ENCODE results near the gene LRRC4B. TPM values are rescaled to one million over a fixed set of nuclear protein-coding genes. Genes with fewer than 3 reads are reported as not detected.

LRRC4B gene
- total and polyA plus RNA-seq, 2 of the 4 experiments (the other 2 are of a cell fraction): 0.03 TPM; not detected in 1

GRCh38 chr19:50522881-50523280 is 45.4 kb downstream of the LRRC4B start:
- H2BK5ac ChIP-seq (ENCODE audit: low read depth, low read length, poor library complexity, severe bottlenecking): no peak overlapping the region
- no peak overlapping the region for H2AFZ ChIP-seq (replicated peaks; ENCODE audit: low read length, poor library complexity)
- intact Hi-C loops (cut with micrococcal nuclease) (no loop called here), dilution Hi-C loops (cut with HindIII; ENCODE audit: low sequenced_read_pairs, unreplicated experiment) (no loop called here), in situ Hi-C loops (cut with MboI; ENCODE audit: low sequenced_read_pairs) (no loop called here)
- H4K5ac ChIP-seq (ENCODE audit: low read depth, low read length): no peak overlapping the region
- no peak overlapping the region for H4K91ac ChIP-seq (ENCODE audit: insufficient read depth, low read depth, low read length)
- no peak overlapping the region for H3K27ac ChIP-seq (ENCODE audit: insufficient read depth, low read length)
- TF ChIP-seq CHD1 (IDR thresholded peaks at IDR 0.05; ENCODE audit: low read depth, low read length) (no peak), FOS (IDR thresholded peaks at IDR 0.05; ENCODE audit: low read depth, low read length) (no peak), POLR2A (IDR thresholded peaks at IDR 0.05; ENCODE audit: low read depth, low read length) (no peak), MAZ (IDR thresholded peaks at IDR 0.05; ENCODE audit: borderline replicate concordance, low read depth, low read length) (no peak), USF2 (IDR thresholded peaks at IDR 0.05; ENCODE audit: low read depth, low read length) (no peak), ELK1 (IDR thresholded peaks at IDR 0.05; ENCODE audit: borderline replicate concordance, low read depth, low read length) (no peak), CTCF (conservative IDR thresholded peaks at IDR 0.05; ENCODE audit: low read depth, low read length) (no peak)
- no peak overlapping the region for H2AK5ac ChIP-seq (ENCODE audit: low read depth, low read length)
- H3K9me1 ChIP-seq (ENCODE audit: insufficient read depth, low read length): no peaks in the 10 kb centered on the region
- H4K20me1 ChIP-seq (ENCODE audit: insufficient read depth, low read length): no peaks in the 10 kb centered on the region
- no peak overlapping the region for H2AK9ac ChIP-seq (replicated peaks; ENCODE audit: low read depth, low read length, poor library complexity)
- H3K18ac ChIP-seq (ENCODE audit: low read depth, low read length): no peak overlapping the region
- H3K4ac ChIP-seq (ENCODE audit: low read depth, low read length): no peak overlapping the region
- no TSS peak for BruUV-seq (replicated peaks)
- WGBS, 2 experiments (ENCODE audit: extremely low coverage in 2 of 2, insufficient read length in 1 of 2): no CpG with 5 or more reads among the region's 10 CpGs
- no peak overlapping the region for H3K9ac ChIP-seq (ENCODE audit: low read depth, low read length)
- H3K27me3 ChIP-seq (ENCODE audit: control insufficient read depth, insufficient read depth, low read length): no peaks in the 10 kb centered on the region
- ATAC-seq (ENCODE audit: low read depth) (no peak), DNase-seq (no peak)
- no peaks in the 10 kb centered on the region for H3K36me3 ChIP-seq (ENCODE audit: control insufficient read depth, insufficient read depth, low read length)
- no peaks in the 10 kb centered on the region for H3K79me1 ChIP-seq (ENCODE audit: low read depth in 1 of 2, low read length in 2 of 2)
- no peak overlapping the region for H4K8ac ChIP-seq (ENCODE audit: low read depth in 2 of 2, low read length in 2 of 2)
- no peak overlapping the region for H3K4me3 ChIP-seq (ENCODE audit: insufficient read depth, low read depth, low read length)
- H3K14ac ChIP-seq (replicated peaks; ENCODE audit: low read depth, low read length): no peak overlapping the region
- no peak overlapping the region for H3K56ac ChIP-seq (ENCODE audit: extremely low read depth, insufficient read depth, low read length)
- H3K23ac ChIP-seq (ENCODE audit: low read depth, low read length): no peak overlapping the region
- no peak overlapping the region for H2BK20ac ChIP-seq (ENCODE audit: low read depth, low read length)
- no peak overlapping the region for H2BK120ac ChIP-seq (ENCODE audit: low read depth, low read length)
- no peak overlapping the region for H2BK15ac ChIP-seq (ENCODE audit: low read depth, low read length)
- no peak overlapping the region for H3K4me2 ChIP-seq (ENCODE audit: low read depth, low read length)
- no peaks in the 10 kb centered on the region for H3K4me1 ChIP-seq (ENCODE audit: control insufficient read depth, insufficient read depth, low read length)
- ChIA-PET POLR2A (ENCODE audit: unreplicated experiment) (no interaction called here), CTCF (no interaction called here)
- no peaks in the 10 kb centered on the region for H3K9me3 ChIP-seq (ENCODE audit: control insufficient read depth, insufficient read depth, low read length)

Measured in IMR-90 (cell line).